CD1c-positive myeloid dendritic cell (primary cell): Measurements from ENCODE around the gene HMGXB3.
"Not testable (repeated sequence)": the region's sequence is repeated elsewhere in the genome, so short reads cannot be mapped to it uniquely, and the experiment has no call there.

ENCODE experiments used
- DNase-seq: peaks from one replicate; pipeline ENCODE4 v3.0.0-alpha.2; 2016; ENCODE audit errors: extremely low spot score

The HMGXB3 gene

GRCh38 chr5:150020249-150020648 is 19.7 kb downstream of the HMGXB3 start:
- DNase-seq, result no peak

DNA sequence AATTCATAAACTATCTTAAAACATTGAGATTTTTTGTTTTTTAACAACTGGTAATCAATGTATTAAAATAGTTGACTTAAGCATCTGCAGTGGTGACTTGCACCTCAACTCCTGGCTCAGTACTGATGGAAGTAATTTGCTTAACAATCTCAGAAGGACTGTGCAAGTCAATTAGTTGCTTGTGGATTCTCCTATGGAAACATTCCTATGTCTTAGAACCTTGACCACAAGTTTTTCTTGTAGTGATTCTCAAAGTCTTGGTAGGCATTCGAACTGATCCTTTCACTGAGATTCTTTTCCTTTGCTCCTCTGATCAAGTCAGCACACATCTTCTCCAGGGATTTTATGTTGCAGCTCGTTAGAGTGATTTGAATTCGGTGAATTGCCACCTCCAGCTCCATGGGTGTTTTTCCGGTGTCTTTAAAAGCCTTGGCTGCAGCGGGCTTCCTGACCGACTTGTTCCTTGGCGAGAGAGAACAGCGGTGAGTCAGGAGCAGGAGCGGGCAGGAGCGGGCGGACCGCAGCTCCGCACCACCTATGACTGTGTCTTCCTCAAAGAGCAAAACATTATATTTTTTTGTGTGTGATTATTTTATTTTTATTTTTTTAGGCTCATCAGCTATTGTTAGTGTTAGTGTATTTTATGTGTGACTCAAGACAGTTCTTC is 21.1 kb downstream of the HMGXB3 start:
- DNase-seq, result no peak

- DNase-seq, result no peak
Observed at GRCh38 chr5:150022158-150022531, 21.6 kb downstream of the HMGXB3 start.

- DNase-seq, result no peak
Observed at GRCh38 chr5:150022681-150023080, 22.1 kb downstream of the HMGXB3 start.

DNA sequence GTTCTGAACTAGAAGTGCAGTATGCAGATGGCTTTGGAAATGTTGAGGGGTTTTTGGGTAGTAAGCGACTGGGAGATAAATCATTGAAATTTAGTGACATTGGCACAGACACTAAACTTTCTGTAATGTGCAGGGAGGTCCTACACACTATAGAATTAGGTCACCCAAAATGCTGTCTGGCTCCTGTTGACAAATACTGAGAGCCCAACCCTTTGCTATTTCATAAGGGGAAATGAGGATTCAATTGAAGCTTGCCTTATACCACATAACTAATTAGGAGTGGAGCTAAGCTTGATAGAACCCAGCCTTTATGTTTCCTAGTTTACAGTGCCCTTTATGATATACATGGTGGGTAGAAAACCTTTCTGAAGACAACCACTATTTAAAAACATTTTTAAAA is 22.6 kb downstream of the HMGXB3 start:
- no peak for DNase-seq

DNA sequence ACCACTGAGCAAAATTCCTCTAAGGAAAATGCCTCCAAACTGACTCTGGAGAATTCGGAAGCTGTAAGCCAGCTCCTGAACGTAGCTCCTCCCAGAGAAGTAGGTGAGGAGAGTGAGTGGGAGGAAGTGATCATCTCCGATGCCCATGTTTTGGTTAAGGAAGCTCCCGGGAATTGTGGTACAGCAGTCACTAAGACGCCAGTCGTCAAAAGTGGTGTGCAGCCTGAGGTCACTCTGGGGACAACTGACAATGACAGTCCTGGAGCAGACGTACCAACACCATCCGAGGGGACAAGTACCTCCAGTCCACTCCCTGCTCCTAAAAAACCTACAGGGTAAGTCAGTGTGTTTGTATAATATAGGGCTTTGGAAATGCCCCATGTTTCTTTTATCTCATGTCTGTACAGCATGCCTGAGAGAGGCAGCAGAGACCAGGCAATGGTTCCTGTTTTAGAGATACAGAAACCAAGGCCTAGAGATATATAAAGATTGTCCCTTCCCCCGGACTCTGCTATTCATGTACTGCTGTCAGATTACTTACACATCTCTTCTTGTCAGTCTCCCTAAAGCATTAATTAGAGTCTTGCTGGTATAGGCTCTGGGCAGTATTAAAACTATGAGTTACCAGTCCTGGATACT is 23.9 kb downstream of the HMGXB3 start:
- DNase-seq, result no peak

GRCh38 chr5:150026682-150027172 is 26.2 kb downstream of the HMGXB3 start:
- no peak for DNase-seq

GRCh38 chr5:150028047-150028446 is 27.5 kb downstream of the HMGXB3 start:
- DNase-seq, result not testable (repeated sequence)

- DNase-seq, result no peak
Observed at GRCh38 chr5:150033334-150033733, 32.8 kb downstream of the HMGXB3 start.

DNA sequence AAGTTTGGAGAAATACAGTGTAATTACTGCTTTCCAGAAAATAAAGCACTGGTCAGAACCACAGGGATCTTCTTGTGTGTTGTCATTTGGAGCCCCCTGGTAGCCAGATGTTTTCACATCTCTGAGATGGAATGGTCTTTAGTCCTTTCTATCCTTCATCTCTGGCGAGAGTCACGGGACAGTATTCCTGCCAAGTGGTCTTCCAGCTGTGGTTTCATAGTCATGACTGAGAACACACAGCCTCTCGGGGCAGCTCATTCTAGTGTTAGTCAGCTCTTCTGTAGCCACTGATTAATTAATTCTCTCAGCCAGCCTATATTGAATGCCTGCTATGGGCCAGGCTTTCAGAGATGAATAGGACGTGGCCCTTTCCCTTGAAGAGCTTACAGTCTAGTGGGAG is 34.1 kb downstream of the HMGXB3 start:
- DNase-seq, result no peak

- no peak for DNase-seq
Observed at GRCh38 chr5:150035139-150035895, 34.8 kb downstream of the HMGXB3 start.

GRCh38 chr5:150036513-150036912 is 36.0 kb downstream of the HMGXB3 start:
- no peak for DNase-seq

DNA sequence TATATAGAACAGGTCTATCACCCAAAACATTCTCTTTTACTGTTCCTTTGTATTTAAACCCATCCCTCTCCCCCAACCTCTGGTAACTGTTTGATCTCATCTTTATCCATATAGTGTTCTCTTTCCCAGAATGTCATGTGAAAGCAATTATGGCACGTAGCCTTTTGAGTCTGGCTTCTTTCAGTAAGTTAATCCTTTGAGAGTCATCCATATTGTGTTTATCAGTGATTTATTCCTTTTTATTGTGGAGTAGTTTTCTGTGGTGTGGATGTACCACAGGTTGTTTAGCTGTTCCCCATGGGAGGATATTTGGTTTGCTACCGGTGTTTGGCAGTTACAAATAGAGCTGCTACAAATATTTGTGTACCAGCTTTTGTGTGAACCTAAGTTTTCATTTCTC is 38.0 kb downstream of the HMGXB3 start:
- DNase-seq, result no peak

DNA sequence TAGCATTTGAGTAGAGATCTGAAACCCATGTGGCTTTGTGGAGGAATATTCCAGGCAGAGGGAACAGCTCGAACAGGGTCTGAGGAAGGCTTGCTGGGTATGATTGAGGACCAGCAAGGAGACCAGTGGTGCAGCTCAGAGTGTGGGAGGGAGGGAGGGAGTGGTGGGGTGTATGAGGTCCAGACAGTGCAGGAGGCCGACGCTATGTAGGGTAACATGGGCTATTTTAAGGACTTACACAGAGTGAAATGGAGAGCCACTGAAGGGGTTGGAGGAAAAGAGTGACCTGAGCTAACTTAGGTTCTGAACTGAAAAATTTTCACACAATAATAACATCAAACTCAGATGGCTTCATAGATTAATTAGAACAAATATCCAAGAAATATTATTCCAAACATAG is 41.9 kb downstream of the HMGXB3 start:
- no peak for DNase-seq

- DNase-seq, result peak; percentile 37
Observed at GRCh38 chr5:150043657-150044328, 43.3 kb downstream of the HMGXB3 start.

- no peak for DNase-seq
Observed at GRCh38 chr5:150044329-150044681, 43.8 kb downstream of the HMGXB3 start.

DNA sequence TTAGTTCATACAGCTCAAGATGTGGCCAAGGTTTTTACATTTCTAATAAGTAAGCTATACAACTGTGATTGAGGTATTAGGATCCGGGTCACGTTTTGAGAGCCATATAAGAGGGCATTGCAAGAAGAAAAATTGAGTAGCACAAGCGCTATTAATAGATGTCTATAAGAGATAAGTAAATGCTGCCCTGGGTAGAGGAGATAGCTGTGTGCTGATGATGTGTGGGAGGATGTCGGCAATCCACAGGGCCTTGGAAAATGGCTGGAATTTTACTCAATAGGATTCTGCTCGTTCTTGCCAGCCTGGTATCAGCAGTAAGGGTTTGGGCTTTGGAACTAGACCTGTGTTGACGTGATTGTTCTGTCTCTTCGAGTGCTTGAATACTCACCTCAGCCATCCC is 44.2 kb downstream of the HMGXB3 start:
- no peak for DNase-seq

DNA sequence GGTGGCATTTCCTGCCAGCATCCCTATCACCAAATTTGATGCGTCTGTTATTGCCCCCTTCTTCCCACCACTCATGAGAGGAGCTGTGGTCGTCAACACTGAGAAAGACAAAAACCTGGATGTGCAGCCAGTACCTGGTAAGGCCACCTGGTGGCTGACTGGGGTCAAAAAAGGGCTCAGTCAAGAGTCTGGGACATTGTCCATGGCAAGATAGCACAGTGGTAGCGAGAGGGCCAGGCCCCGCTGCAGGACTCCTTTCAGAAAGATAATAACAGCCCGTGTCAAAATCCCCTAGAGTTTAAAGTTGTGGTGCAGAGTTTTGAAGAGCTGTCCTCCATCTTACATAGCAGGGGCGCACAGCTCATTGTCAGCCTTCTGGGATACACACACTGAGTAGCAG is 45.0 kb downstream of the HMGXB3 start:
- DNase-seq, result no peak

DNA sequence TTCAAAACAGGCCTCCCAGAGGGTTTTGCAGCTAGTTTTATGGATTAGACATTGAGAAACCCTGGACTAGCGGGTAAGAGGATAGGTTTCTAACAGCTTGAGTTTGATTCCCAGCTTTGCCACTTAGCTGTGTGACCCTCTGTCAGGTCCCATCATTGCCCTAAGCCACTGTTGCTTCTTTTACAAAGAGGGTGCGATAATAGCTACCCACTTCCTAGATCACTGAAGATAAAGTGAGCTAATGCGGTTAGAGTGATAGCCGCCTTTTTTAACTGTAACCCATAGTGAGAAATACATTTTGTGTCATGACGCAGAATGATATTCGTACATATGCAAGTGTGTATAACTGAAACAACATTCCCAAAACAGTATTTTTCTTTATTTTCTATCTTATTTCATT is 45.5 kb downstream of the HMGXB3 start:
- no peak for DNase-seq

- peak; percentile 74 for DNase-seq
Observed at GRCh38 chr5:150050172-150050811, 49.8 kb downstream of the HMGXB3 start.

- no peak for DNase-seq
Observed at GRCh38 chr5:150051657-150052195, 51.2 kb downstream of the HMGXB3 start.
